HG03175 (cell line): ENCODE data around the gene POPDC3.

ENCODE experiments used
- ATAC-seq: cut with Tn5 transposase; IDR thresholded peaks from one replicate; pipeline ENCODE4 v1.9.1; 2021; ENCODE audit warnings: mild to moderate bottlenecking, moderate library complexity; ENCODE audit not compliant: unreplicated experiment

The POPDC3 gene

DNA sequence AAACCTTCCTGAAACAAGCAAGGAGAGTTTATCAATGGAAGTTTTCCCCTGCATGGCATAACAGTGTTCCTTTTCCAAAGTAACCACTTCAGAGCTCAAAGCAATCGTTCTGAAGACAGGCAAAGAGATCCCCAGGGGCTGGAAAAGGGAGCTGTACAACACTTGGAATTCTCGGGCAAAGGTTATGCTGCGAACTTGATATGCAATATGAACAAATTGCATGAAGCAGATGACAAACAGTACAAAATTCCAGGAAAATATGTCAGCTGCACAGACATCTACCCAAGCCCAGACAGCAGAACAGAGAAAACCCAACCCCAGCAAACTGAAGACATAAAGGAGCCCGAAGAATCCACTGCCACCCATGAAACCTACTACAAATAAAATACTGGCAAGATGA, 18.4 kb downstream of the POPDC3 start:
- no peak for ATAC-seq

DNA sequence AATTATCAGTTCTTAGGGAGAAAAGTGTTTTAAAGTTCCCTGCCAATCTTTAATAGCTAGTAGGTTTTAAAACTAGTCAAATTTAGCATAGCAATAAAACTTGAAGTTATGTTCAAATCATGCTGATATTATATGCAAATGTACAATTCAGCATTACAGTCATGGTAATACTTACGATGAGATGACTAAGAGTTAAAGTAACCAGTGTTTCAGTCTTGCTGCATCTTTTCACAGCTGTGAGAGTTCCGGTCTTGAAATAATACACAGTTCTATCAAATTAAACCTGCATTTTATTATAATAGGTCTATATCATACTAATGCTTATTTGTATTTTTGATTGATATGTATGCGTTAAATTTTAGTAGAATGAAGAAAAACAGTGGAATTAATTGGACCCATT, 26.1 kb downstream of the POPDC3 start:
- no peak for ATAC-seq

DNA sequence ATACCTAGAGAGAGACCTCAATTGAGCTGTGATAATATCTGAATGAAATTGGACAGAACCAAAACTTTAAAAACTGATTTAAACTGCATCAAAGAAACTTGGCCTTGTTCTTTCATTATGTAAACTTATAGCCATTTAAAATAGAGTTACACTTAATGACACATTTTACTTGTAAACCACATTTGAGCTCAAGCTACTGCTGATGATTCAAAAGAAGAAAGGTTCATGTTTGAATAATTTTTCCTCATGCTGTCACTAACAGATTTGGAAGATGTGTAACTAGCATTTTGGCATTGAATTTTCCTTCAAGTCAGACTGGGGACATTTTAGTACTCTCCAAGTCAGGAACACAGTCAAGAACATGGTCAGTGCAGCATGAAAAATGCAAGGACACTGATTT, 26.9 kb downstream of the POPDC3 start:
- ATAC-seq, result no peak

DNA sequence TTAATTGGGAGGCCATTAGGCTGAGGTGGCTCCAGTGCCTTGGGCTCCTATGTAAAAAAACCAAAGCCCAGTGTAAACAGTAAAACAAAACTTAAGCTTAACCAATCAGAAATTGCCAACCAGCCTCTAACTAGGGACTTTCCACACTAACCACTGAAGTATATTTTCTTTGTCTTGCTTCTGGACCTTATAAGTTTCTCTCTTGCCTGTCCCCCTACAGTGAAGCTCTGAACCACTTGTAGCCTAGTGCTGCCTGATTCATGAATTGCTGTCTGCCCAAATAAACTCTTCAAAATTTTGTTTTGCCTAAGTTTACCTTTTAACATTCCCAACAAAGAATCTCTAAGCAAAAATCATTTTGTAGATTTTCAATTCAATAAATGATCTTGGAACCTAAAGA, 28.2 kb downstream of the POPDC3 start:
- ATAC-seq, result no peak

DNA sequence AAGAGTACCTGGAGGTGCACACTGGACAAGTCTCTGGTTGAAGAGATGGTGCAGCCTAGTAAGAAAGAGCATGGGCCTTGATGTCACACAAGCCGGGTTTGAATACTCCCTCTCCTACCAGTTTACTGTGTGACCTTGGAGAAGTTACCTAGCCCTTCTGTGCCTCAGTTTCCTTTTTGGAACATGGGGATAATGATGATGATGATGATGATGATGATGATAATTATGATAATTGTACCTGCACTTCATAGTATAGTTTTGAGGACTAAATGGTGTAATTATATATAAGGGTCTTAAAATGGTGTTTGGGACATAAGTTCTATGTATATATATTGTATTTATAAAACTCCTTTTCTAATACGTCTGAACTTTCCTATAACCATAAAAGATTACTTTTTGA, 41.7 kb downstream of the POPDC3 start:
- ATAC-seq, result no peak

DNA sequence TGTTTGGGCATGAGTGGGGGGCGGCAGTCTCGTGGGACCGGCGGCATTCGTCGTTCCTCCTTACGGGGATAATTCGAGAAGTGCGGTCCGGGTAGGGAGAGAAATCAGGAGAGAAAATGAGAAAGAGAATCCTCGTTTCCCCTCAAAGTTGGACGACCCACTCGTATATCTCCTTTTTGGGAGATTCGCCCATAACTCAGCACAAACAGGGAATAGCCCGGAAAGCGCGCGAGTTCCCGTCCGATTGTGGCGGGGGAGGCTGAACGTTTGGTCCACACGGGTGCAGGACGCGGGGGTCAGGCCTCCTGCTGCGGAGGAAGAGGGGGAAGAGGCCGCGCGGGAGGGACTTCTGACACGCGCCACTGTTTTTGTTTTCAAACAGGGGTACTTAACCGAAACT, 42.4 kb downstream of the POPDC3 start:
- no peak for ATAC-seq

DNA sequence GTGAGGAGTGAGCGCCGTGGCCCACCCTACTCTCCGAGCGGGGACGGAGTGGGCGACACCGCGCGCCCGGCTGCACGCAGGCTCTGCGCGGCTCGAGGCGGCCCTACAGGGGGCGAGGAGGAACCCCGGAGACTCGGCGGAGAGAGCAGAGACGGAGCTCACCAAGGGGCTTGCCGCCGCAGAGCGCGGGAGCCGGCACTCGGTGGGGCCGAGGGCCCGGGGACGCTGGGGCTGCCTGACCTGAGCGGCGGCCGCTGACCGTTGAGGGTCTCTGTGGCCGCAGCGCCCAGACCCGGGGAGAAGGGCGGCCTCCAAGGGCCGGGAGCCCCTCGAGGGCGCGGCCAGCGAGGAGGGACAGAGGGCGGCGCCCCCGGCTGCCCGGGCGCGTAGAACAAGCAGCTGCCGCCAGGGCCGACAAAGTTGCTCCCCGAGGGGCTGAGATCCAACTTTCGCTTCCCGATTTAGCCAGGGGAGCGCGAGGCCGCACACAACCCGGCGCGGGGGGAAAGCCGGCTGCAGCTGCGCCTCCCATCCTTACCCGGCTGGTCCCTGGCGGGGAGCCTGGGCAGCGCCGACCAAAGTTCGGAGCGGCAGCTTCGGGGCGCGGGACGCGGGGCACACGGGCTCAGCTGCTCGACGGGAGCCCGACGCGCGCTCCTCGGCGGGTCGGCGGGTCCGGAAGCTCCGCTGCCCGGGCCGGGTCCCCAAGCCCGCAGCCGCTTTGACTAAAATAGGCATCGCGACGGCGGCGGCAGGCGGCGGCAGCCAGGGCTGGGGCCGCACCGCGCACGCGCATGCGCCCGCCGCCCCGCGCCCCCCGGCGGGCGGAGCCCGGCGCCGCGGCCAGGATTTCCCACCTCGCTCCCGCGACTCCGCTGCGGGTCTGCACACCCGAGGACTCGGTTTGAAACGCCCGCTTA, 43.1 kb downstream of the POPDC3 start:
- peak; percentile 60 for ATAC-seq

DNA sequence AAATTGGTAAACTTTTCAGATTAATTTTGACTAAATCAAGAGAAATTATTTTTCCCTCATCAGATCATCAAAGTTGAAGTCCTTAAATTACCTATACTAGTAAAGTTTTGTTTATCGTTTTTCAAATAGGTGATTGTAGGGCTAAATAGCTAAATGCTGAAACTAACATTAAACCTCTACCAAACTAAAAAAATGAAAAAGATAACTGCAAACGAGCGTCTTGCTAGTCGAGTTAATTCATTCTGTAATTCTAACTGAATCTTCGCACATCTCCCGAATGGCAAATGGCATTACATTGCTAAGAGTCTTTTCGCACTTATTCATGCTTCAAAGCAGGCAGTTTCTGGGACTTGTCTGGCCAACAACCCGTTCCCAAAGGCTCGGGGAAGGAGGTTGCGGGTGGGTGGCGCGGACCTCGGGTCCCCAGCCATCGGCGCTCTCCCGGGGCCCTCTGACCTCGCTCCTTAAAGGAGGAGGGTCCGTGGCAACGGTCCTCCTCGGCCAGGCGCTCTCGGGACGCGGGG, 43.8 kb downstream of the POPDC3 start:
- ATAC-seq, result no peak

DNA sequence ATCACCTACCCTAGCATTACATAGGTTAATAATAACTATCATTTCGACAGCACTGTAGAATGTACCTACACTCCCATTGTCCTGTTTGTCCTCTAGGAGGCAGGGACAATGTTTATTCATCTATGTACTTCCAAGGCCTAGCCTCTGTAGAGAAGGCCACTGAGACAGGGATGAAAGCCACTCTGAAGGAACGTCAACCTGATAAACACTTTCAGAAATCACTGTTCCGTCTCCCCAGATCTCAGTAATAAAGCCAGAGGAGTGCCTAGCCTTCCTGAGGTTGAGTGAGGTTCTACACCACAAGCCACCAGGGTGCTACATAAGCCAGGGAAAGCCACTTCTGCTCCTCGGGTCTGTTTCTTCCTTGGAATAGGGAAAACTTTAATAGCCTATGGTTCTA, 44.8 kb downstream of the POPDC3 start:
- no peak for ATAC-seq

DNA sequence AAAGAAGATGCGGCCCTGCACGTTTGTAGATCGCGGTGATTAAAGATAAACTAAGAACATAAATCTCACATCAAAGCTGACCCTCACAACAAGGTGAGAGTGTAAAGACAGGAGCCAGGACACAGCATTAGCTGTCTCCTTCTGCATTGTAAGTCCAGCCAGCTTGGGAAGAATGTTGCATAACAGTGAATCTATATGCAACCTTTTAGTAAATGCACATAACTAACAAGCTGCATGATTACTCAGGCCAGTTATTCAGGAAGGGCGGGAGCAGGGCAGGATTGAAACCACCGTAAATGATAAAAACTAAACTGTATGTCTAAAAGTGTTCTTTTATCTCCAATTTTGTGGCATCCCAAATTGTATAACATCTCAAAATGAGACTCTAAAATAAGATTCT, 57.1 kb downstream of the POPDC3 start:
- no peak for ATAC-seq

DNA sequence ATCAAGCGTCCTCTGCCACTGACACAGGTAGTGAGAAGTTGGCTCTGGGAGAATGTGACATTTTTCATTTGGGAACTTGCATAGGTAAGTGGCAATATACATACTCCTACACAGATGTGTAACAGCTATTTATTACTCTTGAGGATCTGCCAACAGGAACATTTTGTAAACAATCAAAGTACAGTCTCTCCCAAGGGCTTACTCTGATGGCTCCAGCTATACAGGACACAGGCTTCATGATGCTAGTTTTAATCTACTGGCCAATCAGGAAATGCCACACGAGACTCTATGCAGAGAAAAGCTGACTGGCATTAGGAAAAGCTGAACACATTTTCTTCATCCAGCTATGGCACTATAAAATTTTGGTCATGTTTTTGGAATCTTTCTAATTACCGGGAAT, 57.8 kb downstream of the POPDC3 start:
- ATAC-seq, result no peak

DNA sequence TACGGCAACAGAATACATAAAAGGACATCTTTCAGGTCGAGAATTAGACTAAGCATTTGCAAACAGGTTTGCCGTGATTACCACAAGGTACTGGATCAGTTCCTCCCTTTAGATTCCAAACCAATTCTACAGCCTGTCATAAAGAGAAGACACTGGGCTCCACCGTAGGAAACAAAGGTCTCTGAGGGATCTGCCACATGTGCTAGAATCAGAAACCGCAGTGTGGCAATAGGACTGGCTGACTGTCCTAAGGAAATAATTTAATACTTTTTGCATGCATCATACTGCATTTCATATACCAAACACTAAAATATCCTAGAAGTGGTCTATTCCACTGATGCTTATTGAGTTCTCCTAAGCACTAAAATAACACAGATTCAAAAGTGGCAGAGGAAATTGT, 59.2 kb downstream of the POPDC3 start:
- ATAC-seq, result no peak

DNA sequence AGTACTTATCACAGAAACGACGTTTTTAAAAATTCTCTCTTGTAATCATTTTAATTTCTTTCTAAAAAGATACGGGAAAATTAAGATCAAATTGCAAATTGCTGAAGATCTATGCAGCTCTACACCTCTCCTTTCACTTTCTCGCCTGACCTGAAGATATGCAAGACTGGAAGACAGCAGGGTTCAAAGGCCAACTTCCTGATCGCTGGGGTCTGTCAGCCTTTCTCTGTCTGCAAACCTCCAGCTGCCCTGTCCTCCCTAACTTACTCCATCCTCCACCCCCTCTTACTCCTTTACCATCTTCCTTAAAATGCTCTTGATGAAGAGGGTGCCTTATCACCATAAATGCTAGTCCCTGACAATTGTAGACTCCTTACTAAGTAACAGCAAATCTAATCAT, 63.7 kb downstream of the POPDC3 start:
- no peak for ATAC-seq

DNA sequence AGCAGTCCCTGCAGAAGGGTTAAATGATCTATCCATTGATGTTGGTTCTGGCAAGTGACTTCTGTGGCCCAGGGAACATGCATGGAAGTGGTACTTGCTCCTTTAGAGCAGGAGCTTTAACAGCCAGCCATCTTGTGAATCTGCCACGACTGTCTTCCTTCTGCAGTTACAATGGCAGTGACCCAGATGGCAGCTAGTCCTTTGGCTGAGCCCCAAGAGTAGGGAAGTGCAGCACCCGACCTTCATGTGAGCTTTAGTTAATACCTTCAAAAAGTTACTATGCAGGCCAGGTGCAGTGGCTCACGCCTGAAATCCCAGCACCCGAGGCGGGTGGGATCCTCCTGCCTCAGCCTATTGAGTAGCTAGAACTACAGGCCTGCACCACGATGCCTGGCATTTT, 66.4 kb downstream of the POPDC3 start:
- no peak for ATAC-seq

DNA sequence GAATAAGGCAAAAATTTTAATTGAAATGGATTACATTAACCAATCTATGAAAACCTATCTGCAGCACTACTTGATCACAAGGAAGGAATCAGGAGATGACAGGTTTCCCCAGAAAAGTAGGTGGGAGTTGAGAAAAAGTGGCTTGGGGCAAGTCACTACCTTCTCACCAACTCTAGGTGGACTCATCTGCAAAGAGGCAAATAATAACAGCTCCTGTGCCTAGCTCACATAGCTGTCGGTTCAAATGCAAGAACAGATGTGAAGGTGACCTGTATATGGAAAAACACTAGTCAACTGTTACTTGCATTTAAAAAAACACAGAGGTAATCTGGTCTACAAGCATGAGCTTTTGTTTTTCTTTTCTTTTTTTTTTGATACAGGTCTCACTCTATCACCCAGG, 67.2 kb downstream of the POPDC3 start:
- no peak for ATAC-seq

DNA sequence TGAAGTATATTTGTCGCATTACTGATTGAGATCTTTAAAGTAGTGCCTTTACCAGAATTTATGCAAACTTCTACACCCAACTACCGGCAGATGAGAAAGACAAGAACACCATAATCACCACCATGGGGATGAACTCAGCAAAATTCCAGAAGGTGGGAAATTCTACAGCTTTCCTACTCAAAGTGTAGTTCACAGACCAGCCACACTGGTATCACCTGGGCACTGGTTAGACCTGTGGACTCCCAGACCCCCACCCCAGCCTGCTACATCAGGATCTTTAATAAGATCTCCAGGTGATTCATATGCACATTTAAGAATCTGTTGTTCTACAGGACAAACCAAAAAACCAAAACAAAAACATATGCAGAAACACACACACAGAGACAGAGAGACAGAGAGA, 67.9 kb downstream of the POPDC3 start:
- no peak for ATAC-seq

DNA sequence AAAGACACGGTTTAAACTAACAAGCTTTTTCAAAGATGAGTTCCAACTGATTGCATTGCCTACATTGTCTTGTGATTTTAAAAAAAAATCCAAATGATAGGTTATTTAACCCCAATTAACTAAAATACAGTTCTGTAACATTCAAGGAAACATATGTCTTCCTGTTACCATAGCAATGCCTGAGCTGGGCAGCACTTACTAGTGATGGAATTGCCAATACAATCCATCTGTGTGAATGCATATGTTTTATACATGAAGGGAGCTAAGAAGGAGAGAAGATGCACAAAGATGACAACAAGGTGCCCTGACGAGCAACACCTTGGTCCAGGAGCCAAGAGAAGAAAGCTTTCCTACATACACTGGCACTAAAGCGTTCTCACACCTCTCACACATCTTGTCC, 68.7 kb downstream of the POPDC3 start:
- ATAC-seq, result no peak

DNA sequence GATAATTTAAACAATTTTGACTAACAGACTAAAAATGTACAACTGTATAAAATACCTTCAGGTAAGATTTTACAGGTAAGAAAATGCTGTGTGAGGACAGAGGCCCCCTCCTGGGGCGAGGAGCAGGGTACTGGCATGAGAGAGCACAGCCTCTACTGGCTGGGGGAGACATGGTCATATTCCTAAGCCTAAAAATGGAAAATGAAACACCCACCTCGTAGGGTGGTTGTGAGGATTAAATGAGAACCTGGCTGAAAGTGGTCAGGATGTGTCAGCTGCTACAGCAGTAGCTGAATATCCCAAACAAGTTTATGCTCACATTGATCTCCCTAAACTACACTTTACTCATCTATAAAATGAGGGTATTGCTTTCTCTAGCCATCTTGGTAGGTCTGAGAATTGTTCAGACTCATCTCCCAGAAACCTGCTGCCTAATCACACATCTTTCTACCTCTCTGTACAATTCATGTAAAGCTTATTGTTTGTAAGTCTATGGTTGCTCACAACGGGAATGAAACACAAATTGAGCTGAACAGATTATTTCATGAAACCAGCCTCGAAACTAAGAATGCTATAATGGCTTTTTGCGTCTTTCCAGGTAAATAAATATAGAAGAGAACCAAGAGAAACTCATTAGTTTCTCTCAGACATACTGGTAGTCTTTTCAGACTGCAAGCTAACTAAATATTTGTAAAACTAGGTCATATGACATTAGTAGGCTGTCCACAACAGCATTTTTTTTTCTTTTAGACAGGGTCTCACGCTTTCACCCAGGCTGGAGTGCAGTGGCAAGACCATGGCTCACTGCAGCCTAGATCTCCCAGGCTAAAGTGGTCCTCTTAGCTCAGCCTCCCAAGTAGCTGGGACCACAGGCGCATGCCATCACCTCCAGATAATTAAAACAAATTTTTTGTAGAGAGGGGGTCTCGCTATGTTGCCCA, 69.6 kb downstream of the POPDC3 start:
- ATAC-seq, result peak; percentile 47

DNA sequence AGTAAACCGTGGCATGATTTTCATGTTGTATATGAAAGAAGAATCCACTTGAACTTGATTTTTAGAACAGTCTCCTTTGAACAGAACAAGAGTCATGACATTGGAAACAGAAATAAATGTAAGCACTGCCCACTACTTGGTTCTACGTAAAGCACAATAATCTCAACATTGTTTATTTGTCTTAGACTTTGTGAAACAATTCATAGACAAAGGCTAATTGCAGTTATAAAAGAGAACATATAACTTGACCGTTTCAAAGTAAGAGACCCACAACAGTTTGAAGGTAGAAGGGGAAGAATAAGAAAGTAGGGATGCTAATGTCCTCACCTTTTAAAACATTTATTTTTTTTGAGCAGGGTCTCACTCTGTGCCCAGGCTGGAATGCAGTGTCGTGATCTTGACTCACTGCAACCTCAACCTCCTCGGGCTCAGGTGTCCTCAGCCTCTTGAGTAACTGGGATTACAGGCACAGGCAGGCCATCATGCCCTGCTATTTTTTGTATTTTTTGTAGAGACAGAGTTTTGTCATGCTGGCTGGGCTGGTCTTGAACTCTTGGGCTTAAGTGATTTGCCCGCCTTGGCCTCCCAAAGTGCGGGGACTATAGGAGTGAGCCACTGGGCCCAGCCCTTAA, 71.1 kb downstream of the POPDC3 start:
- no peak for ATAC-seq
